Measurements from ENCODE around the gene PXDN. TPM values are rescaled to one million over a fixed set of nuclear protein-coding genes. Genes with fewer than 3 reads are reported as not detected.
"Not testable (repeated sequence)": the region's sequence is repeated elsewhere in the genome, so short reads cannot be mapped to it uniquely, and the experiment has no call there.

Gene PXDN
- total RNA-seq, 6 experiments from 2014 or later: 283 to 403 (median 323) TPM

DNA sequence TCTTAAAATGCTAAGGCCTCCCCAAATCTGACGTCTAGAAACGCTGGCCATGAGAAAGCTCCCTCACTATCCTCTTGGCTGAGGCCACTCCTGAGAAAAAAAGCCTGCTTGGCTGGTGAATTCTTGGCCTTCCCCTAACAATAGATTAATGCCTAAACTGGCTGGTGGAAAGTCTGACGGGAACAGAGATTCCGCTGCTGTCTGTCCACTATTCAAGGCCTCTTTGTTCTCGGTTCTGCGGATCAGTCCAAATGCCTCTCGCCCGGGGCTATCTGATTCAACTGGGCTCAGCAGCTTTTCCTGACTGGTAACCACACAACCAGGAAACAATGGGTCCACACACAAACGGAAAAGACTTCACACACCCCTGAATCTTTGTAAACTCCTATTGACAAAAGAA is 27.2 kb downstream of the PXDN start:
- TF ChIP-seq, protein P1, sequence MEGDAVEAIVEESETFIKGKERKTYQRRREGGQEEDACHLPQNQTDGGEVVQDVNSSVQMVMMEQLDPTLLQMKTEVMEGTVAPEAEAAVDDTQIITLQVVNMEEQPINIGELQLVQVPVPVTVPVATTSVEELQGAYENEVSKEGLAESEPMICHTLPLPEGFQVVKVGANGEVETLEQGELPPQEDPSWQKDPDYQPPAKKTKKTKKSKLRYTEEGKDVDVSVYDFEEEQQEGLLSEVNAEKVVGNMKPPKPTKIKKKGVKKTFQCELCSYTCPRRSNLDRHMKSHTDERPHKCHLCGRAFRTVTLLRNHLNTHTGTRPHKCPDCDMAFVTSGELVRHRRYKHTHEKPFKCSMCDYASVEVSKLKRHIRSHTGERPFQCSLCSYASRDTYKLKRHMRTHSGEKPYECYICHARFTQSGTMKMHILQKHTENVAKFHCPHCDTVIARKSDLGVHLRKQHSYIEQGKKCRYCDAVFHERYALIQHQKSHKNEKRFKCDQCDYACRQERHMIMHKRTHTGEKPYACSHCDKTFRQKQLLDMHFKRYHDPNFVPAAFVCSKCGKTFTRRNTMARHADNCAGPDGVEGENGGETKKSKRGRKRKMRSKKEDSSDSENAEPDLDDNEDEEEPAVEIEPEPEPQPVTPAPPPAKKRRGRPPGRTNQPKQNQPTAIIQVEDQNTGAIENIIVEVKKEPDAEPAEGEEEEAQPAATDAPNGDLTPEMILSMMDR (IDR thresholded peaks at IDR 0.05): no peak
- Mint-ChIP-seq H3K27me3 (ENCODE audit: insufficient read depth) (peaks cover 4% of the 10 kb centered on the region), H3K4me1 (ENCODE audit: low read depth) (peaks cover 20% of the 10 kb centered on the region), H3K36me3 (ENCODE audit: low read depth) (peaks cover 13% of the 10 kb centered on the region), H3K9me3 (no peaks in the 10 kb centered on the region), H3K27ac (no peak overlapping the region), H3K4me3 (no peak overlapping the region)
- no peak for DNase-seq

- H3K27me3 Mint-ChIP-seq (ENCODE audit: insufficient read depth): peaks cover 4% of the 10 kb centered on the region
- H3K9me3 Mint-ChIP-seq: no peaks in the 10 kb centered on the region
- no peak for DNase-seq
- no peak overlapping the region for H3K27ac Mint-ChIP-seq
- no peak overlapping the region for H3K4me3 Mint-ChIP-seq
- peaks cover 20% of the 10 kb centered on the region for H3K4me1 Mint-ChIP-seq (ENCODE audit: low read depth)
- TF ChIP-seq, protein P1 (IDR thresholded peaks at IDR 0.05): no peak
- peaks cover 13% of the 10 kb centered on the region for H3K36me3 Mint-ChIP-seq (ENCODE audit: low read depth)
These were observed 27.9 kb downstream of the PXDN start for GRCh38 chr2:1716441-1716840.

- not testable (repeated sequence) for DNase-seq; H3K4me3 Mint-ChIP-seq; H3K9me3 Mint-ChIP-seq; H3K27me3 Mint-ChIP-seq (ENCODE audit: insufficient read depth); H3K27ac Mint-ChIP-seq
- Mint-ChIP-seq H3K36me3 (ENCODE audit: low read depth) (peaks cover 13% of the 10 kb centered on the region), H3K4me1 (ENCODE audit: low read depth) (peaks cover 20% of the 10 kb centered on the region)
These were observed 28.4 kb downstream of the PXDN start for GRCh38 chr2:1716014-1716305.

DNA sequence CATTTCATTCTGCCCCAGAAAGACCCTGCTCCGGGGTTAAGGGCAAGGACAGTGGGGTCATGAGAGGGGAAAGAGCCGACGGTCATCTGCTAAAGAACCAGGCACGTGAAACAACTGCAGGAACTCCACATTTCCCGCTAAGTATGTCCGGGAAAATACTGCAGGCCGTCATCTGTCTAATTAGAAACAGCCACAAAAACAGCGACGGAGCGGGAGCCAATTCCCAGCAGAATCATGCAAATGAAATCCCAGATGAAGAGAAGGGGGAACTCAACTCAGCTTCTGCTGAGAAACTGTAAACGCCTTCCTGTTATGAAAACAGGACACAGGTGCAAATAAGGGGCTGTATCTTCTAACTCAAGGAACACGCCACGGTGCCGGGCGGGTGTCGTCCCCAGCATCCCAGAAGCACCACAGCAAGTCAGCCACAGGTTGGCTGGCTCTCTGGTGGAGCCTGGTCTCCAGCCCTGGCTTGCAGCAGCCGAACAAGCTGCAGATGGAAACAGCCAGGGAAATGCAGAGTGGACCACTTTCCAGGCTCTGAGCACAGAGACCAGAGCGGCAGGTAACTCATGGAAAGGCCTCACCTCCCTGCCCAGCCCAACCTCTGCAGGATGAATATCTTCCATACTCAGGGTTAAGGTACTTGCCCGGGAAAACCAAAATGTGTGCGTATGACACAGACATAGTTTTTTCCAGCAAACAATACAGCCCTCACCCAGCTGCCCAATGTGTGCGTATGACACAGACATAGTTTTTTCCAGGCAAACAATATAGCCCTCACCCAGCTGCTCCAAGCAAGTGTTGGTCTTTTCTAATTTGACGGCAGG is 28.9 kb downstream of the PXDN start:
- TF ChIP-seq, protein P1 (IDR thresholded peaks at IDR 0.05): no peak
- Mint-ChIP-seq H3K4me1 (ENCODE audit: low read depth) (peaks cover 20% of the 10 kb centered on the region), H3K4me3 (no peak overlapping the region), H3K9me3 (no peaks in the 10 kb centered on the region), H3K36me3 (ENCODE audit: low read depth) (peaks cover 9% of the 10 kb centered on the region), H3K27me3 (ENCODE audit: insufficient read depth) (peaks cover 4% of the 10 kb centered on the region), H3K27ac (no peak overlapping the region)
- no peak for DNase-seq

GRCh38 chr2:1714291-1715064 is 29.8 kb downstream of the PXDN start:
- Mint-ChIP-seq H3K4me1 (ENCODE audit: low read depth) (peaks cover 20% of the 10 kb centered on the region), H3K4me3 (no peak overlapping the region), H3K27me3 (ENCODE audit: insufficient read depth) (peaks cover 4% of the 10 kb centered on the region), H3K36me3 (ENCODE audit: low read depth) (peaks cover 8% of the 10 kb centered on the region; the same call in 1 of the 2 replicates), H3K27ac (no peak overlapping the region), H3K9me3 (no peaks in the 10 kb centered on the region)
- TF ChIP-seq, protein P1 (IDR thresholded peaks at IDR 0.05): no peak
- DNase-seq: no peak

- Mint-ChIP-seq H3K4me3 (no peak overlapping the region), H3K27ac (no peak overlapping the region), H3K4me1 (ENCODE audit: low read depth) (peaks cover 24% of the 10 kb centered on the region), H3K36me3 (ENCODE audit: low read depth) (peaks cover 8% of the 10 kb centered on the region; the same call in 1 of the 2 replicates), H3K9me3 (no peaks in the 10 kb centered on the region), H3K27me3 (ENCODE audit: insufficient read depth) (peaks cover 4% of the 10 kb centered on the region)
- DNase-seq: no peak
- TF ChIP-seq, protein P1 (IDR thresholded peaks at IDR 0.05): no peak
These were observed 30.5 kb downstream of the PXDN start for GRCh38 chr2:1713839-1714236.

All from HFFc6 (cell line).